HepG2 (cell line): ENCODE data around the gene GTF2A1.

ENCODE experiments used
- BHLHE40 ChIP-seq: IDR thresholded peaks from 2 replicates; pipeline ENCODE4 v1.6.1; 2011; ENCODE audit warnings: low read length, improper control_type of control experiment
- CAMTA2 ChIP-seq: sonication (generic); formaldehyde crosslinking; IDR thresholded peaks from 2 replicates; pipeline ENCODE4 v1.4.0; 2020; ENCODE audit warnings: mild to moderate bottlenecking, missing genetic modification reagents, borderline replicate concordance
- CREB1 ChIP-seq, 2 experiments: fragments of 450-650 bp in 1 of 2; IDR thresholded peaks; 2 replicates each; pipeline ENCODE4 v1.6.1; 2016 to 2017; ENCODE audit warnings: control low read depth in 1 of 2, mild to moderate bottlenecking in 1 of 2, missing compliant biosample characterization in 1 of 2, missing genetic modification characterization in 1 of 2
- EP300 ChIP-seq, 3 experiments: sonication (generic) in 1 of 3; formaldehyde crosslinking in 1 of 3; IDR thresholded peaks; 2 replicates each; pipeline versions ENCODE4 v1.5.1 to v1.6.1; 2011 to 2020; ENCODE audit warnings: low read depth in 2 of 3, low read length in 2 of 3, borderline replicate concordance in 1 of 3, improper control_type of control experiment in 1 of 3, mild to moderate bottlenecking in 1 of 3, missing genetic modification reagents in 1 of 3, moderate library complexity in 1 of 3
- FOXA1 ChIP-seq, 2 experiments: fragments of 450-650 bp in 1 of 2; sonication (generic) in 1 of 2; formaldehyde crosslinking in 1 of 2; IDR thresholded peaks; 2 replicates each; pipeline versions ENCODE4 v1.4.0 to v1.6.1; 2016 to 2020; ENCODE audit warnings: missing genetic modification reagents in 1 of 2
- IKZF4 ChIP-seq: sonication (generic); formaldehyde crosslinking; IDR thresholded peaks from 2 replicates; pipeline ENCODE4 v1.5.1; 2020; ENCODE audit warnings: borderline replicate concordance, mild to moderate bottlenecking, low read depth, missing genetic modification reagents; ENCODE audit errors: not compliant biosample characterization
- KAT8 ChIP-seq: IDR thresholded peaks from 2 replicates; pipeline ENCODE4 v1.6.1; 2016; ENCODE audit warnings: missing genetic modification reagents, missing compliant biosample characterization
- RNF2 ChIP-seq: fragments of 450-650 bp; conservative IDR thresholded peaks from 2 replicates; pipeline ENCODE4 v1.6.1; 2016; ENCODE audit warnings: low read depth
- RXRA ChIP-seq: sonication (generic); formaldehyde crosslinking; IDR thresholded peaks from 2 replicates; pipeline ENCODE4 v1.5.1; 2020; ENCODE audit warnings: missing genetic modification reagents
- ZNF234 ChIP-seq: sonication (generic); formaldehyde crosslinking; conservative IDR thresholded peaks from 2 replicates; pipeline ENCODE4 v1.5.1; 2020; ENCODE audit warnings: mild to moderate bottlenecking, missing genetic modification reagents
- ZNF292 ChIP-seq: sonication (generic); formaldehyde crosslinking; IDR thresholded peaks from 2 replicates; pipeline ENCODE4 v1.8.1; 2022; ENCODE audit warnings: mild to moderate bottlenecking, low read depth, missing genetic modification reagents, borderline replicate concordance
- TF ChIP-seq, protein P1 (sequence below): sonication (generic); formaldehyde crosslinking; IDR thresholded peaks from 2 replicates; pipeline ENCODE4 v1.4.0; 2020; ENCODE audit warnings: mild to moderate bottlenecking, missing genetic modification reagents
- TF ChIP-seq, protein P2 (sequence below): sonication (generic); formaldehyde crosslinking; conservative IDR thresholded peaks from 2 replicates; pipeline ENCODE4 v1.4.0; 2020; ENCODE audit warnings: missing genetic modification reagents

DNA sequence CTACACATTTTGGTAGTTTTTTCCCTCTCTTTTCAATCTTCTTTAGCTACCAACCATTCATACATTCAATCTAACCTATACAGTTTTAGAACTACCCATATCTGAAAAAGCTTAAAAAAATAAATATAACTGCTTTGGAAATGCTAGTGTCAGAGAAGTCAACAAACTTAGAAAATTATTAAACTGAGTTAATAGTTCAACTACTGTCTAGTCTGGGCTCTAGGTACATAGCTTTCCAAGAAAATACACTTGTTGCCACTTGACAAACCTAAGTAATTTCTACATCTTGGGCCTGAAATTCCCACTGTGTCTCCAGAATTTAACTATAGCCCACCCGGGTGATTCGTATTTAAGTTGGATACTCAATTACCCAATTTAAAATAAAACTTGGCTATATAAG lies 22.1 kb downstream of the GTF2A1 start:
- TF ChIP-seq ZNF292 (CRISPR knock-in tag) = no peak
- no peak for TF ChIP-seq RXRA
- no peak for TF ChIP-seq IKZF4 (CRISPR knock-in tag)
- TF ChIP-seq CREB1 (IDR thresholded peaks at IDR 0.05) = no peak
- no peak for TF ChIP-seq CREB1 (CRISPR knock-in tag; IDR thresholded peaks at IDR 0.05)
- TF ChIP-seq ZNF234 (CRISPR knock-in tag) = no peak
- no peak for TF ChIP-seq EP300 (IDR thresholded peaks at IDR 0.05; ENCODE audit: low read depth in 2 of 2, low read length in 2 of 2)
- no peak for TF ChIP-seq EP300 (CRISPR knock-in tag; IDR thresholded peaks at IDR 0.05; ENCODE audit: borderline replicate concordance)
- no peak for TF ChIP-seq CAMTA2
- TF ChIP-seq KAT8 (CRISPR knock-in tag) = no peak
- TF ChIP-seq, protein P1, sequence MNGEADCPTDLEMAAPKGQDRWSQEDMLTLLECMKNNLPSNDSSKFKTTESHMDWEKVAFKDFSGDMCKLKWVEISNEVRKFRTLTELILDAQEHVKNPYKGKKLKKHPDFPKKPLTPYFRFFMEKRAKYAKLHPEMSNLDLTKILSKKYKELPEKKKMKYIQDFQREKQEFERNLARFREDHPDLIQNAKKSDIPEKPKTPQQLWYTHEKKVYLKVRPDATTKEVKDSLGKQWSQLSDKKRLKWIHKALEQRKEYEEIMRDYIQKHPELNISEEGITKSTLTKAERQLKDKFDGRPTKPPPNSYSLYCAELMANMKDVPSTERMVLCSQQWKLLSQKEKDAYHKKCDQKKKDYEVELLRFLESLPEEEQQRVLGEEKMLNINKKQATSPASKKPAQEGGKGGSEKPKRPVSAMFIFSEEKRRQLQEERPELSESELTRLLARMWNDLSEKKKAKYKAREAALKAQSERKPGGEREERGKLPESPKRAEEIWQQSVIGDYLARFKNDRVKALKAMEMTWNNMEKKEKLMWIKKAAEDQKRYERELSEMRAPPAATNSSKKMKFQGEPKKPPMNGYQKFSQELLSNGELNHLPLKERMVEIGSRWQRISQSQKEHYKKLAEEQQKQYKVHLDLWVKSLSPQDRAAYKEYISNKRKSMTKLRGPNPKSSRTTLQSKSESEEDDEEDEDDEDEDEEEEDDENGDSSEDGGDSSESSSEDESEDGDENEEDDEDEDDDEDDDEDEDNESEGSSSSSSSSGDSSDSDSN = no peak
- no peak for TF ChIP-seq RNF2
- no peak for TF ChIP-seq FOXA1 (IDR thresholded peaks at IDR 0.05)
- TF ChIP-seq FOXA1 (CRISPR knock-in tag; IDR thresholded peaks at IDR 0.05) = no peak
- no peak for TF ChIP-seq BHLHE40
- TF ChIP-seq, protein P2, sequence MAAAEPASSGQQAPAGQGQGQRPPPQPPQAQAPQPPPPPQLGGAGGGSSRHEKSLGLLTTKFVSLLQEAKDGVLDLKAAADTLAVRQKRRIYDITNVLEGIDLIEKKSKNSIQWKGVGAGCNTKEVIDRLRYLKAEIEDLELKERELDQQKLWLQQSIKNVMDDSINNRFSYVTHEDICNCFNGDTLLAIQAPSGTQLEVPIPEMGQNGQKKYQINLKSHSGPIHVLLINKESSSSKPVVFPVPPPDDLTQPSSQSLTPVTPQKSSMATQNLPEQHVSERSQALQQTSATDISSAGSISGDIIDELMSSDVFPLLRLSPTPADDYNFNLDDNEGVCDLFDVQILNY (CRISPR knock-in tag) = no peak
